HG02610 (cell line): ENCODE measurements around the gene PRSS22.

Experiments used
- ATAC-seq: cut with Tn5 transposase; IDR thresholded peaks from one replicate; pipeline ENCODE4 v1.9.1; 2021; ENCODE audit warnings: mild to moderate bottlenecking, moderate library complexity; ENCODE audit not compliant: unreplicated experiment

PRSS22 gene

DNA sequence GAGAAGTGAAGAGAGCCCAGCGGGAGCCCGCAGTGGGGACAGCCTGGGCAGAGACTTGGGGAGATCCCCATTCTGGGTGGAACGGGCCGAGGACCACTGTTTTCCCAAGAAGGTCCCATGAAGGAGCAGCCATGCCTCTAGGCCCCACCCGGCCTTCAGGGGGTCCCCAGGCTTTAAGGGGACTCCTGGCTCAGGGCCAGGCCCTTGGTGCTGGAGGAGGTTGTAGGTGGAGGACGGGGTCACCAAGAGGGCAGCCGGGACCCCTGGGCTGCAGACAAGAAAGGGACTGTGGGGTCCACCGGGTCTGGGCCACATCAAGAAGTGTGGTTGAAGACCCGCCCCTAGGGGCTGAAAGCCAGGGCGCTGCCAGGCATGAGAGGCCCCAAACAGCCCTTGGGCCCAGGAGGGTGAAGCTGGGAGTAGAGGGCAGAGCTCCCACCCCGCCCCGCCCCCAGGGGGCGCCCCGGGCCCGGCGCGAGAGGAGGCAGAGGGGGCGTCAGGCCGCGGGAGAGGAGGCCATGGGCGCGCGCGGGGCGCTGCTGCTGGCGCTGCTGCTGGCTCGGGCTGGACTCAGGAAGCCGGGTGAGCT, 41.1 kb downstream of the PRSS22 start, which contains the start of gene PRSS21:
TSS of gene PRSS21 (plus strand) at position 487 of the 589 bp plus-strand sequence. CDS start at position 519, 32 bp downstream.
- ATAC-seq: no peak

DNA sequence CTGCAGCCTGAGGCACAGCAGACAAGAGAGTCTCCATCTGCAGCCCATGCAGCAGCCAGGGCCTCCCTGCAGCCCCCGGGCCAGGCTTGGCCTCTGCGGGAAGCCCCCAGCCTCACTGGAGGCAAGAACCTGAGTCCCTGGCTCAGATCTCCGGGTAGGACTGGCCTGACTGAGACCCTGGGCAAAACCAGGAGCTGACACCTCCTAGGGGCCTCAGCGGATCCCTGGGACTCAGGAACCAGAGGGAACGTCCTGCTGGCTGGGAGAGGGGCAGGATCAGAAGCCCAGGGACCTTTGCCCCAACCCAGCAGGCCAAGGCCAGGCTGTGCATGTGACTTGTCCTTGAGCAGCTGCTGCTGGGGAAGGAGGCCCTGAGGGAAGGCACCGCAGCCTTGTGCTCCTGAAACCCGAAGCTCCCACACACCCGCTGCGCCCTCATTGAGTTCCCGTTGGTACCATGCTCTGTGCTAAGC, 42.6 kb downstream of the PRSS22 start:
- no peak for ATAC-seq

DNA sequence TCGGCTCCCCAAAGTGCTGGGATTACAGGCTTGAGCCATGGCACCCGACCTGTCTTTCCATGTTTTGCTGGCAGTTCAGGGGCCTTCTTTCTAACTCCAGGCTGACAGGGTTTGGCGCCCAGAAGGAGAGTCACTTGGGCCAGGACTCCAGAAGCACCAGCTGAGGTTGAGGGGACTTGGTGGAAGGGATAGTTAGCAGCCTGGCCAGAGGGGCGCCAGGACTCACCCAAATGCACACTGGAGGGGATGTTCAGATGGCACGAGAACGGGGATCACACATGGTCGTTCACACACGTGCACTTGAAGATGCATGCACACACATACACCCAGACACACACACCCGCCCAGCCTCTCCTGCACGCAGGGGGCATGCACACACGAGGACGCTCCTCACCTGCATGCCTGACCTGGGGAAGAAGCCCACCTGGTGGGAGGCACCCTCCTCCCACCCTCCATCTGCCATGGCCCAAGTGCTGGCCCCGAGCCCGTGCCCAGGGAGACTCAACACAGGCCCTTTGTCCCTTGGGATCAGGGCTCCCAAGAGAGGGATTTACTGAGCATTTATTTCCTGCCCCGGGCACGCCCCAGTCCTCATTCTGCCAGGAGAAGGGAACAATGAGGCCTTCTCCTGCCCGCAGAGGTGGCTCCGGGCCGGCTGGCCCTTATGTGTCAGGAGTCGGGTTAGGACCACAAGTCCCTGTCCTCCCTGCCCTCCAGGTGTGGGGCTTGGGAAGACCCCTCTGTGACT, 43.2 kb downstream of the PRSS22 start:
- no peak for ATAC-seq

DNA sequence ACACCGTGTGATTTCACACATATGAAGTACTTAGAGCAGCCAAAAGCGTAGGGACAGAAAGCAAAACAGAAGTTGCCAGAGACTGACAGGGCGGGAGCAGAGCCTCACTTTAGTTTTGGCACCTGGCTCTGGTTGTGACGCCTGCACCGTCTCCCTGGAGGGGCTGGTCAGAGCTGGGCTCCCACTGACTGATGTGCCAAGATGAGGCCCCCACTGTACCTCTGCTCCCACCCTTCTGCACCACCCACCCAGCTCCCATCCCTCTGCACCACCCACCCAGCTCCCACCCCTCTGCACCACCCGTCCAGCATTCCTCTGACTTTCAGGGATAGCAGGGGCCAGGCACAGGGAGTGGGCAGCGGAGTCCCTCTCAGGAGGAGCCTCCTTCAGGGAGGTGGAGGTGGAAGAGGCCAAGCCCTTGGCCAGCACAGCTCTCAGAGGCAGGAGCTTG, 44.2 kb downstream of the PRSS22 start:
- ATAC-seq: no peak

DNA sequence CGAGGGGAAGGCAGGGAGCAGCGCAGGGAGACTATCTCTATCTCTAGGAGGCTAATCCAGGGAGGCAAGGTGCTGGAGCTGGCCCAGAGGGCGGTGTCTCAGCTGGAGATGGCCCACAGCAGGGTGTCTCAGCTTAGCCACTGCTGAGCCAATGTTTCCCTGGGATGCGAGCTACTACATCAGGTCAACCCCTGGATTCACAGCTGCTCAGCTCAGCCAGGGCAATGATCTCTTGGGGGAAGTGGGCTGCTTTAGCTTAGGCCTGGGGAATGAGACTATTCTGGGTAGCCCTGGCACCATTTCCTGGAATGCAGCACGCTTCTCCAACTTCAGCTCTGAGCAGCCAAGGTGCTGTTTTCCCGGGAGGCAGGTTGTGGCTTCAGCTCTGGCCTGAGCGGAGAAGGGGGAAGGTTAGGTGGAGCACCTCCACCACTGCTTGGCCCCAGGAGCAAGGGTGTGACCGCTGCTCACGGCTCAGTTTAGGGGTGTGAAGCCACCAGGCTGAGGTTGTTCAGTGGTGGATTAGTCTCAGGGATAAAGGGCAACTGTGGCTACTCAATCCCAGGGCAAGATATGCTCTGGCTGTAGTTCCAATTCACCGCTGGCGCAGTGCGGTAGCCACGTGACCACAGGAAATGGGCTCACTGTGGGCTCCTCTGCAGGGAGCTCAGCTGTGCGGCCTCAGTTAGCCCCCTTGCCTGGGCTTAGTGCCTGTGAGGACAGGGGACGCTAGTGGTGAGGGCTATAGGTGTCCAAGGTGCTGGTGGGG, 46.1 kb downstream of the PRSS22 start:
- no peak for ATAC-seq

DNA sequence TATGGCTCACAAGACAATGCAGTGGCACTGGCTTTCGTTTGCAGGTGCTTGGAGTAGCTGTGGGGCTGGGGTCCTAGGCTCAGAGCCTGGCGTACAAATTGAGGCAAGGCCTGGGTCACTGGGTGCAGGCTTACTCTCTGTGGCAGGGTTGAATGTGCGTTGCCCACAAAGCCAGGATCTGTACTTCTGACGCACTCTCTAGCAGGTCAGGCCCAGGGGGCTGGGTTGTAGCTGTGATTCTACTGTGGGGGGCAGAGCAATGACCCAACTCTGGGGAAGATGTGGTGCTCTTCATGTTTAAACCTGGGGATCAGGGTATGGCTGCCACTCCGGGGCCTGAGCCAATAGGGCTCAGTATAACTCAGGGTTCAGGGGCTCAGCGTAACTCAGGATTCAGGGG, 47.3 kb downstream of the PRSS22 start:
- no peak for ATAC-seq

DNA sequence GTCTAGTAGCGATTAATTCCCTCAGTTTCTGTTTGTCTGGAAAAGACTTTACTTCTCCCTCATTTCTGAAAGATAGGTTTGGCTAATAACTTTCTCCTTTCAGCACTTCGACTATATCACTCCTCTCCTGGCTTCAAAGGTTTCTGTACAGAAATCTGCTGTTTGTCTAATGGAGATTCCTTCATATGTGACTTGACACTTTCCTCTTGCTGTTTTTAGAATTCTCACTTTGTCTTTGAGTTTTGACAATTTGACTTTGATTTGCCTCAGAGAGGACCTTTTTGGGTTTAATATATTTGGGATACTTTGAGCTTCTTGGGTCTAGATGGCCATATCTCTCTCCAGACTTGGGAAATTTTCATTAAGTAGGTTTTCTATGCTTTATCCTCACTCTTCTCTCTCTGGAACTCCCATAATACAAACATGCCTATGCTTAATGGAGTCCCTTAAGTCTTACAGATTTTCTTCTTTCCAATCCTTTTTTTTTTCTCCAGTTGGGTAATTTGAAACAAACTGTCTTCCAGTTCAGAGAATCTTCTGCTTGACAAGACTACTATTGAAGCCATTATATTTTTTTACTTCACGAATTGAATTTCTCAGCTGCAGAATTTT, 48.7 kb downstream of the PRSS22 start:
- ATAC-seq: no peak

DNA sequence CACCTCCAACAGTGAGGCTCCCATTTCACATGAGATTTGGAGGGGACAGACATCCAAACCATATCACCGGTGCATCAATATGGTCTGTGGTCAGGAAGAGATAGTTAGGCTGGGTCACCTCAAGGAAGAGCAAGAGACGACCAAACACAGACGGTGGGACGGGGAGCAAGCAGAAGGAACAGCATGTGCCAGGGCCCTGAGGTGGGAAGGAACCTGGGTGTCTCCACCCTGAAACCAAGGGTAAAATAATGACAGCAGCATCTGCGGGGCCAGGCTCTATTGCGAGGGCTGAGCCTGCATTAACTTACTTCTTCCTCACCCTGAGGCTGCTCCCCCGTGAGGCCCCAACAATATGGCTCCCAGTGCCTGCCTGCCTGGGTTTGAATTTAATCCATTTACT, 49.8 kb downstream of the PRSS22 start:
- ATAC-seq: no peak

DNA sequence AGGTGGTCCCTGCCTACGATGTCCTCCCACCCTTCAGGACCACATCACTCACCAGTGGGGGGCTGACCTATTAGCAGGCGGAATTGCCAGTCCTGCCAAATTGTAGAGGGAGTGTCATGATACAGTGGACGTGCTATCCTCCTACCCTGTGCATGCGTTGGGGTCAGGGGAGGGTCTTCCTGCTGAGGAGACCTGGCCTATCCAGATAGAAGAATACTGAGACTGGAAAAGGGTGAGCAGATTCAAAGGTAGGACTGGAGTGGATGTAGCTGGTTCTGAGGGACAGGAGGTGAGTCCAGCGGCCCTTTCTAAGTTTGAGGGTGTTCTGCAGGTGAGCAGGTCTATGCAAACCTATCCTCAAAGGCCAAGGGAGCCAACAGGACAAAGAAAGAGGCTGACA, 51.7 kb downstream of the PRSS22 start:
- ATAC-seq: no peak

DNA sequence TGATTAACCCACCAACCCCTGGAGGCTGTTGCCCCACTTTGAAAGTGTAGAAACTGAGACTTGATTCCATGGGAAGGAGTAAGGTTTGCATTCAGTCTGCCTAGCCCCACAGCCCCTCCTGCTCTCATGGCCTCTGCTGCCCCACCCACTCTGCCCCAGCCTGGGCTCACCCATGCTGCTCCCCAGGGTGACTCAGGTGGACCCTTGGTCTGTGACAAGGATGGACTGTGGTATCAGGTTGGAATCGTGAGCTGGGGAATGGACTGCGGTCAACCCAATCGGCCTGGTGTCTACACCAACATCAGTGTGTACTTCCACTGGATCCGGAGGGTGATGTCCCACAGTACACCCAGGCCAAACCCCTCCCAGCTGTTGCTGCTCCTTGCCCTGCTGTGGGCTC, 53.2 kb downstream of the PRSS22 start:
- ATAC-seq: no peak

DNA sequence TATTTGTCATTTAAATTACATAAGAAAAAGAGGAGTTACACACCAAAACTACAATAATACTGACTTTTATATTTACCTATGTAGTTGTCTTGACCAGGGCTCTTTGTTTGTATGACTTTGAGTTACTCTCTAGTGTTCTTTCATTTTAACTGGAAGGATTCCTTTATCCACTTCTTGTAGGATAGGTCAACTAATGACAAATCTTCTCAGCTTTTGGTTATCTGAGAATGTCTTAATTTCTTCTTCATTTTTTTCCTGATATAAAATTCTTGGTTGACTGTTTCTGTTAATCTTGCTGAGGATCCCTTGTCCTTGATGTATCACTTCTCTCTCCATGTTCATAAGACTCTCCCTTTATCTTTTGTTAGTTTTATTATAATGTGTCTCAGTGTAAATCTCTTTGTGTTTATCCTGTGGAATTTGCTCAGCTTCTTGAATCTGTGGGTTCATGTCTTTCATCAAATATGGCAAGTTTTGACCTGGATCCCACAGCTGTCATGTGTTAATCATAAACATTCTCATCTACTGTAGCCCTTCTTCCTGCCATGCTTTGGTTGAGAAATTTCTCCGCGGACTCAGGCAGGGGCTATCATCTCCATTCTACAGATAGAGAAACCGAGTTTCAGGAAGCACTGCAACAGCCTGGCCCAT, 54.3 kb downstream of the PRSS22 start:
- ATAC-seq: no peak
